Choroid plexus epithelial cell (primary cell): ENCODE data around the gene CACNB4.
"Not testable (repeated sequence)": the region's sequence is repeated elsewhere in the genome, so short reads cannot be mapped to it uniquely, and the experiment has no call there.

Experiments used
- DNase-seq: peaks from one replicate; pipeline ENCODE4 v3.0.0-alpha.2; 2010; ENCODE audit warnings: low read depth
- H3K4me3 ChIP-seq: 2 replicates; pipeline ENCODE4 v1.5.1; 2011; ENCODE audit warnings: low read depth, mild to moderate bottlenecking, control low read depth, low read length, moderate library complexity
- CTCF ChIP-seq: conservative IDR thresholded peaks from 2 replicates; pipeline ENCODE4 v1.5.1; 2011; ENCODE audit warnings: low read depth, mild to moderate bottlenecking, control low read depth, inconsistent platforms, low read length, moderate library complexity

The CACNB4 gene

GRCh38 chr2:151796774-151797173, 302.1 kb downstream of the CACNB4 start:
- no peak for TF ChIP-seq CTCF
- no peak overlapping the region for H3K4me3 ChIP-seq
- DNase-seq = peak; percentile 33

GRCh38 chr2:151795646-151796240, 303.1 kb downstream of the CACNB4 start:
- H3K4me3 ChIP-seq = no peak overlapping the region
- TF ChIP-seq CTCF = no peak
- peak; percentile 28 for DNase-seq

- not testable (repeated sequence) for DNase-seq, H3K4me3 ChIP-seq
These were observed 304.4 kb downstream of the CACNB4 start for GRCh38 chr2:151794422-151794821.

- no peak for DNase-seq
- H3K4me3 ChIP-seq = no peak overlapping the region
- TF ChIP-seq CTCF = no peak
These were observed 305.7 kb downstream of the CACNB4 start for GRCh38 chr2:151793123-151793522.

- no peak overlapping the region for H3K4me3 ChIP-seq
- no peak for DNase-seq
- no peak for TF ChIP-seq CTCF
These were observed 306.3 kb downstream of the CACNB4 start for GRCh38 chr2:151792589-151792988.

GRCh38 chr2:151791545-151791944, 307.3 kb downstream of the CACNB4 start:
- no peak for DNase-seq
- no peak for TF ChIP-seq CTCF
- H3K4me3 ChIP-seq = no peak overlapping the region

- H3K4me3 ChIP-seq = no peak overlapping the region
- TF ChIP-seq CTCF = no peak
- DNase-seq = no peak
These were observed 308.2 kb downstream of the CACNB4 start for GRCh38 chr2:151790689-151791088.
